T-helper 1 cell treated with Interleukin-12 subunit alpha and Interleukin-12 subunit beta and Interleukin-4 antibody, amounts not matched to agents 30 μg/mL and 1 μg/mL, for 36 hours (primary cell): ENCODE results near the gene ASB15.

ENCODE experiments used
- H3K27ac Mint-ChIP-seq: one replicate; pipeline ENCODE4 v1.8.0; 2021; ENCODE audit warnings: mild to moderate bottlenecking, mixed read lengths
- H3K27me3 Mint-ChIP-seq: one replicate; pipeline ENCODE4 v1.8.0; 2021; ENCODE audit warnings: low read depth, mixed read lengths
- H3K36me3 Mint-ChIP-seq: one replicate; pipeline ENCODE4 v1.8.0; 2021; ENCODE audit warnings: low read depth, mixed read lengths
- H3K4me1 Mint-ChIP-seq: one replicate; pipeline ENCODE4 v1.8.0; 2021; ENCODE audit warnings: low read depth, mixed read lengths
- H3K4me3 Mint-ChIP-seq: one replicate; pipeline ENCODE4 v1.8.0; 2021; ENCODE audit warnings: mild to moderate bottlenecking, moderate library complexity, mixed read lengths
- H3K9me3 Mint-ChIP-seq: one replicate; pipeline ENCODE4 v1.8.0; 2021; ENCODE audit warnings: mixed read lengths

The ASB15 gene

DNA sequence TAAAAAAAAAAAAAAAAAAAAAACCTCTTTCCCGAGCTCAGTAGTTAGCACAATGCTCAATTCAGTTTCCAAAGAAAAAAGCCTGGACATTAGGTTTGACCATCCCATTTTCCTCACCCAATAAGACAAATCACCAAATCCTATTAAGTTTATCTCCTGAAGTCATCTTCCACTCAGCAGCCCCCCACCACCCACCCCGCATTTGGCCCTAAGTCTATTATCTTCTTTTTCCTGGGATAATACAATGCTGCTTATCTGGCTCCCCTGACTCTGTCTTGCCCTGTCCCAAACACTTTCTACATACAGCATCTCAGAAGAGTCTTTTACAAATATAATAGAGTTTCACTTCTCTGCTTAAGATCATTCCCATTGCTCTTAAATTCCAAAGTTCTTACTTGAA, 36.3 kb downstream of the ASB15 start:
- H3K4me1 Mint-ChIP-seq: no peaks in the 10 kb centered on the region
- no peaks in the 10 kb centered on the region for H3K36me3 Mint-ChIP-seq
- peaks cover 14% of the 10 kb centered on the region for H3K27me3 Mint-ChIP-seq
- no peak overlapping the region for H3K4me3 Mint-ChIP-seq
- H3K9me3 Mint-ChIP-seq: no peaks in the 10 kb centered on the region
- no peak overlapping the region for H3K27ac Mint-ChIP-seq

DNA sequence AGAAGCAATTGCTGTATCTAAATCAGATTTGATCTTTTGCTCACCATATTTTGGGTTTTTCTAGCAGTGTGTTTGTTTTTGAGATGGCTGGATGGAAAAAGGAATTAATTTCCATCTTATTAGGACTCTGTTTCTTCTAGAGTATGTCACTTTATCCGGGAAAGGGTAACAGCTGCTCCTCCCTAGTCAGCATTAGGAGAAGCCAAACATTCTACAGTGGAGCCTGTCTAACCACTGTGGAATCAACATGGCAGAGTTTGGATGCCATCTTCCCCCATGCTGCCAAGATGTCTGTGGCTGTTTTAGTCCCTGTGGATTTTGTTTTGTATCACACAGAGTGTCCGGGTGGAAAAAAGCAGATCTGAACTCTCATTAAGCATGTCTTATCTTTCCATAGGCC, 38.0 kb downstream of the ASB15 start:
- Mint-ChIP-seq H3K4me3 (no peak overlapping the region), H3K4me1 (no peaks in the 10 kb centered on the region), H3K27ac (no peak overlapping the region), H3K27me3 (peaks cover 20% of the 10 kb centered on the region), H3K9me3 (no peaks in the 10 kb centered on the region), H3K36me3 (no peaks in the 10 kb centered on the region)

DNA sequence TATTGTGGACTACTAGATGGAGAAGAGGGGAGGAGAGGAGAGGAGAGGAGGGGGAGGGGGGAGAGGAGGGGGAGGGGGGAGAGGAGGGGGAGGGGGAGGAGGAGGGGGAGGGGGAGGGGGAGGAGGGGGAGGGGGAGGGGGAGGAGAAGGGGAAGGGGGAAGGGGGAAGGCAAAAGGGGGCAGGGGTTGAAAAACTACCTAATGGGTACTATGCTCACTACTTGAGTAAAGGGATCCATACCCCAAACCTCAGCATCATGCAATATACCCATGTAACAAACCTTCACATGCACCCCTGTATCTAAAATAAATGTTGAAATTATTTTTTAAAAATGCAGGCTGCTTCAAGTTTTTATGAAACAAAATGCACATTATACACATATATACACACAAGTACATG, 39.0 kb downstream of the ASB15 start:
- Mint-ChIP-seq H3K9me3 (no peaks in the 10 kb centered on the region), H3K4me3 (no peak overlapping the region), H3K27me3 (peaks cover 22% of the 10 kb centered on the region), H3K4me1 (no peaks in the 10 kb centered on the region), H3K36me3 (no peaks in the 10 kb centered on the region), H3K27ac (no peak overlapping the region)

DNA sequence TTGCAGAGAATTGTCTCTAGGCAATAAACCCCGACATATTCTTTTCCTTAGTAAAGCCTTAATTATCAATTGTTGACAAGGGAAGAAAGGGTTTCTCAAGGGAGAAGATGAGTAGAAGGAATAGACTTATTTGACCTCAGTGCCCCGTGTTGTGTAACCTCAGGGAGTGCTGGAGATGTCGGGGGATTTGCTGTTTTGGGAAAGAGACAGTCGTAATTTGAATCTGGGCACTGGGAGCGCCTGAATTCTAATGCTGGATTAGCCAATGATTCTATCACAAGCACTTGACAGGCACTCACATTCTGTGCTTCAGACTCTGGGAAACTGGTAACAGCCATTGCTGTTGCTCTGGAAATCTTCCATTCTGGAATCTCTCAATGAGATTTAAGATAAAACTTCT, 40.3 kb downstream of the ASB15 start:
- Mint-ChIP-seq H3K4me3 (no peak overlapping the region), H3K27me3 (peaks cover 22% of the 10 kb centered on the region), H3K9me3 (no peaks in the 10 kb centered on the region), H3K27ac (no peak overlapping the region), H3K4me1 (no peaks in the 10 kb centered on the region), H3K36me3 (no peaks in the 10 kb centered on the region)

DNA sequence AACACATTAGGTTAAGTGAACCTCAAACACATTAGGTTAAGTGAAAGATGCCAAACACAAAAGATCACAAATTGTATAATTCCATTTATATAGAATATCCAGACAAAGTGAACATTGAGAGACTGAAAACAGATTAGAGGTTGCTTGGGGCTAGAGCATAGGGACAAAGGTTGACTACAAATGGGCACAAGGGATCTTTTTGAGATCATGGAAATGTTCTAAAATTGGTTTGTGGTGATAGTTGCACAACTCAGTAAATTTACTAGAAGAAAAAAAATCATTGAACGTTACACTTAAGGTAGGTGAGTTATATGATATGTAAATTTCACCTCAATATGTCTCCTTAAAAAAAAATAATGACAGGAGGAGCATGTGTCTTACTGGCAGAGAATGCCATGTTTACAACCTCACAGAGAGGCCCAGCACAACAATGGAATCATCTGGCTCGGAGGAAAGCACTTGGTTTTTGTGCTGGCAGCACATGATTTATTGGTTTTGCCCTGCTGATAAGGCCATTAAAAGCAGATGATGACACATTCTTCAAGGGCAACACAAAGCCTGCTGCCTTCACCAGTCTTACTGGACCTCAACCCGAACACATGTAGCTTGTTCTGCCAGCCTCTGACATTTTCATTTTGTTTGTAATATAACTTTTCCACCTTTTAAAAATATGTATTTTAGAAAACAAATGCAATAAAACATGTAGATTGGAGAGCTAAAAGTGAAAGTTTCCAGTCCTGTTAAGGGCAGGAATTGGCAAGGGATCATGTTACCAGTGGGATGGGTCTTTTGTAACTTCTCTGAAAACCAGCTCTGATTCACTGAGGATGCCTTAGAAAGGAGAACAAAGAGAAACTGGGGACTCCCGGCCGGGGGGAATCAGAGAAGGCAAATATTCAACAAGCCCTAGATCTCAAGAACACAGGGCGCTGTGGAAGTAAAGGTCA, 42.1 kb downstream of the ASB15 start:
- Mint-ChIP-seq H3K27ac (no peak overlapping the region), H3K4me3 (no peak overlapping the region), H3K4me1 (no peaks in the 10 kb centered on the region), H3K9me3 (no peaks in the 10 kb centered on the region), H3K27me3 (peaks cover 20% of the 10 kb centered on the region), H3K36me3 (no peaks in the 10 kb centered on the region)

DNA sequence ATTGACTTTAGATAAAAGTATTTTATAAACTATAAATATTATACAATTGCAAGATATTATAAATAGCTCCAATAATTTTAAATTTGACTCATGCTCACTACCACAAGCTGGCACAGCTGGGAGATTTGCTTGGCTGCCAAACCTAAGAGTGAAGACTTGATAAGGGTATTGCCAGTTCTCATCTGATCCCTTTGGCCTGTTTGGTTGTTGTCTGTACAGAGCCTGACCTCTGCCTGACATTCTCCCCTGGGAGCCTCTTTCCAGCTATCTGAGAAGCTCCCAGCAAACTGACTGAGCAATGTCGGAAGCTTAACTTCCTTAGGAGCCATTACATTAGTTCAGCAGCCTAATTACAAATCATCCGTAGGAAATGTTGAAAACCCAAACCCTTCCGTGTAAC, 43.9 kb downstream of the ASB15 start:
- Mint-ChIP-seq H3K4me3 (no peak overlapping the region), H3K9me3 (no peaks in the 10 kb centered on the region), H3K27me3 (peaks cover 20% of the 10 kb centered on the region), H3K27ac (no peak overlapping the region), H3K4me1 (no peaks in the 10 kb centered on the region), H3K36me3 (no peaks in the 10 kb centered on the region)

DNA sequence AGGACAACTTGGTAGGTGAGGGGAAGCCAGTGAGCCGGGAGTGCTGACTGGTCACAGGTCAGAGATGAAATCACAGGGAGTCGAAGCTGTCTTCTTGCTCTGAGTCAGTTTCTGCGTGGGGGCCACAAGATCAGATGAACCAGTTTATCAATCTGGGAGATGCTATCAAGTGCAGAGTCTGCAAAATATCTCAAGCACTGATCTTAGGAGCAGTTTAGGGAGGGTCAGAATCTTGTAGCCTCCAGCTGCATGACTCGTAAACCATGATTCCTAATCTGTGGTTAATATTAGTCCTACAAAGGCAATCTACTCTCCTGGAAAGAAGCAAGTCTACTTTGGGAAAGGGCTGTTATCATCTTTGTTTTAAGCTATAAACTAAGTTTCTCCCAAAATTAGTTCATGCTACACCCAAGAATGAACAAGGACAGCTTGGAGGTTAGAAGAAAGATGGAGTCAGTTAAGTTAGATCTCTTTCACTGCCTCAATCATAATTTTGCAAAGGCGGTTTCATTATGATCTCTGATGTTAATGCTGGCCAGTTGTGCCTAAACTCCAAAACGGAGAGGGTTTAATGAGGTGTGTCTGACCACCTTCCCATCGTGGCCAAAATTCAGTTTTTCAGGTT, 45.6 kb downstream of the ASB15 start:
- no peaks in the 10 kb centered on the region for H3K4me1 Mint-ChIP-seq
- H3K9me3 Mint-ChIP-seq: no peaks in the 10 kb centered on the region
- no peaks in the 10 kb centered on the region for H3K36me3 Mint-ChIP-seq
- H3K27ac Mint-ChIP-seq: no peak overlapping the region
- peaks cover 18% of the 10 kb centered on the region for H3K27me3 Mint-ChIP-seq
- H3K4me3 Mint-ChIP-seq: no peak overlapping the region

DNA sequence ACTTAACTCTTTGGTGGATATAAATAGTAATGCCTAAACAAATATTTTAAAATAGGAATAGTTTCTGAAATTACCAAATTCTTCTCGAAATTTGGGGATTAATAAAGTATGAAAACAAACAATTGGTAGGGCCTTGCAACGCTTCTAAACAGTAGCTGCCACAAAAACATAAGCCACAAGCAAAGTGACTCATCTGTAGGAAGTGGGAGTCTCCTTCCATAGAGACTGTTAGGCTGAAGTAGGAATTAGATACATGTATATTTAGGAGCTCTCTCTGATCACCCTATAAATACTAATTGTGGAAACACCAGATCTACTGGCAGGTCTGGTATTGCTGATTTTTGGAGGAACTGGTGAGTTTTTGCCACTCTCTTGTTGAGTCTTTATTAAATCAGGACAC, 48.3 kb downstream of the ASB15 start:
- no peaks in the 10 kb centered on the region for H3K36me3 Mint-ChIP-seq
- H3K4me1 Mint-ChIP-seq: no peaks in the 10 kb centered on the region
- peaks cover 8% of the 10 kb centered on the region for H3K27me3 Mint-ChIP-seq
- no peak overlapping the region for H3K4me3 Mint-ChIP-seq
- H3K27ac Mint-ChIP-seq: no peak overlapping the region
- no peaks in the 10 kb centered on the region for H3K9me3 Mint-ChIP-seq

DNA sequence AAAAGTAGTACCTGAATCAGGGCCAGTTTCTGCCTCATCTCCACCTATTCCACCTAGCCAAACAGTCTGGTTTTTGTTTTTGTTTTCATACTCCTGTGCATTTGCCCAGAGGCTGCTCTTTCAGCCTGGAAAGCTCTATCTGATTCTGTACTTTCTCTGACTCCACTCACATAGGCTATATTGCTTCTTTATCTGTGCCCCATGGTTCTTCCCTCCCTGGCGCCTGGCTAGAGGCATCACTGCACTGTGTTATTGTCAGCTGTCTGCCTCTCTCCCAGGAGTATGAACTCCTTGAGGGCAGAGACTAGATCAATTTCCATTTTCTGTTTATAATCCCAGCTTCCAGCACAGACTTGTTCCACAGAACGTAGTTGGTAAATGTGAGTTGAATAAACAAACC, 49.0 kb downstream of the ASB15 start:
- no peak overlapping the region for H3K4me3 Mint-ChIP-seq
- H3K27ac Mint-ChIP-seq: no peak overlapping the region
- no peaks in the 10 kb centered on the region for H3K36me3 Mint-ChIP-seq
- H3K4me1 Mint-ChIP-seq: no peaks in the 10 kb centered on the region
- H3K27me3 Mint-ChIP-seq: peaks cover 5% of the 10 kb centered on the region
- no peaks in the 10 kb centered on the region for H3K9me3 Mint-ChIP-seq

DNA sequence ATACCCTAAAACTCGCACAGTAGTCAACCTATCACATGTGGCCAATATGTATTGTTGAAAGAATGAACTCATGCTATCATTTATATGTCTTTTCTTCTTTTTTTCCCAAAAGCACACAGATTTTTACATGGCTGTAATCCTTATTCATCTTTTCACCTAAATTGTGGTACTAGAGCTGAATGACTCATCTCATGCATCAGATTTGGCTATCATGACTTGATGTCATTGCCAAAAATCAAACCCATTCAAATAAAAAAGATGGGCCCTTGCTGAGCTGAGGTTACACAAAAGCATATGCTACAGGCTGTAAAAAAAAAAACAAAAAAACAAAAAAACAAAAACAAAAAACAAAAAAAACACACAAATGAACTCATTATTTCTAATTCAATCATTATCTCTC, 50.8 kb downstream of the ASB15 start:
- peaks cover 5% of the 10 kb centered on the region for H3K27me3 Mint-ChIP-seq
- H3K36me3 Mint-ChIP-seq: no peaks in the 10 kb centered on the region

DNA sequence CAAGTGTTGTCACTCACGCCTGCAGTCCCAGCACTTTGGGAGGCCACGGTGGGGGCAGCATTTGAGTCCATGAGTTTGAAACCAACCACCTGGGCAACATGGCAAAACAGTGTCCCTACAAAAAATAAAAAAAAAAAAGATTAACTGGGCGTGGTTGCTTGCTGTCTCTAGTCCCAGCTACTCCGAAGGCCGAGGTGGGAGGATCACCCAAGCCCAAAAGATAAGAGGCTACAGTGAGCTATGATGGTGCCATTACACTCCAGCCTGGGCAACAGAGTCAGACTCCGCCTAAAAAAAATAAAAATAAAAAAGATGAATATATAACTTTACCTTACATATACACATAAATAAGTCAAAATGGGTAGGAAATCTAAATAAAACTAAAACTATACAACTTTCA, 51.5 kb downstream of the ASB15 start:
- Mint-ChIP-seq H3K4me1 (no peaks in the 10 kb centered on the region), H3K27me3 (peaks cover 5% of the 10 kb centered on the region), H3K27ac (no peak overlapping the region), H3K9me3 (no peaks in the 10 kb centered on the region), H3K4me3 (no peak overlapping the region), H3K36me3 (no peaks in the 10 kb centered on the region)

More for the DNA sequence above, 50.8 kb downstream of the ASB15 start:
- Mint-ChIP-seq H3K27ac (no peak overlapping the region), H3K4me3 (no peak overlapping the region), H3K9me3 (no peaks in the 10 kb centered on the region), H3K4me1 (no peaks in the 10 kb centered on the region)

DNA sequence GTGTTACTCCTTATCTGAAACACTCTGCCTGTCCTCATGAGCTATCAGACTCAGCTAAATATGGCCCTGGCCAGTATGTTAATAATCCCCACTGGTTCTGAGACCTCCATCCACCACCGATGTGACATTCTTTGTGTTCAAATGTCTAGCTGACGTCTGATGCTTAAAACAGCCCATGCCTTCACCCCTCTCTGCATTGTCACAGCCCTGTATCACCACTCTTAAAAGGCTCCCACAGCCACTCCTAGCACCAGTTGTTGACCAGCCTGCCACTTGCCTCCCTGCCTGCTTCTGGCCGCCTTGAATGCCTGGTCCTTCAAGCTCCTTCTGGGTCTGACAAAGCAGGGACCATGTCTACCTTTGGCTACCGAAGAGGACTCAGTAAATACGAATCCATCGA, 54.0 kb downstream of the ASB15 start, which contains the start of gene LMOD2:
Gene LMOD2 (plus strand): TSS at position 253 of the 400 bp plus-strand sequence. CDS start 98 bp downstream, at position 351.
- Mint-ChIP-seq H3K9me3 (no peaks in the 10 kb centered on the region), H3K27me3 (no peaks in the 10 kb centered on the region), H3K36me3 (no peaks in the 10 kb centered on the region), H3K4me3 (no peak within 1 kb of the TSS), H3K27ac (no peak within 1 kb of the TSS), H3K4me1 (no peaks in the 10 kb centered on the region)

DNA sequence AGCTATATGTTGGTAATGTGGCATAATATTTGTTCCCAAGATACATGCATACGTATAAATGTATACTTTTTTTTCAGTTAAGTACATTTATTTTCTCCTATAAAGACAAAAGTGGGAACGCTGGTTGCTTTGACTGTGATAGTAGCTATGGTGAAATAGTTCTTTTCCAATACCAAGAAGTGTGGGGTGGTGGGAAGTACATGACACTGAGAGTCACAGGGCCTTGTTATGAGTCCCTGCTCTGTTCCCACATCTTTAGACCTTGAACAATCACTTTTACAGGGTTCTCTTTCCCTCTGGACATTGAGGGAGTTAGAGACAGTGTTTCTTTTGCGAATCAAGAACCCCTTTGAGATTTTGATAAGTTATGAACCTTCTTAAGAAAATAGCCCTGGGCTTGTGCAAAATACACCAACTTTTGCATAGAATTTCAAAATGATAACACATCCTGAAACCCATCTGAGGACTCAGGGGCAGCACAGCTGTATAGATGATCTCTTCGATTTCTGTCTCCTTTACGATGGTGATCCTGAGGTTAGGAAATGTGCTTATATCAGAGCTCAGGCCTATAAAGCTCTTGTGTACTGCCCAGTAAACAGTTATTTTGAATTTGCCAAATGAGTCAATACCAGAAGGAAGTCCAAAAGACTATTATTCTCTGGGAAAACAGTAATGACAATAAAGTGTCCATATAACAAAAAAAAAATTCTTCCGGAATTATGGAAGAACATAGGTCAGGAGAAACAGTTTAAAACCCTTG, 55.1 kb downstream of the ASB15 start:
- Mint-ChIP-seq H3K27ac (no peak overlapping the region), H3K4me3 (no peak overlapping the region), H3K27me3 (no peaks in the 10 kb centered on the region), H3K9me3 (no peaks in the 10 kb centered on the region), H3K4me1 (peaks cover 2% of the 10 kb centered on the region), H3K36me3 (no peaks in the 10 kb centered on the region)

DNA sequence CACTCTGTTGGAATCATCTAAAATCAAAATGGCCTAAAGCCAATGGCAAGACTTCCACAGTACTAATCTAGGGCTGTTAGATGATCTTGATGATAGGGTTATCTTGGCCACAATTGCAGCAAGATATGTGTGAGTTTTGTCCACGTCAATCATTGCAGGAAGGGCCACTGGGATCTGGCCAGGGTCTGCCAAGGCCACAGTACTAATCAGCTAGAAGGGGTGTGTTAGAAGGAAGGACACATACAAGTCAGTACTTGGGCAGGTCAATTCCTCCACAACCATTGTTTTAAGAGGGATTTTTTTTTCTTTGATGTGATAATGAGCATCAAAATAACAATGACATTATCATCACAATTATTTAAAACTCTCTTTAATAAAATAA, 55.7 kb downstream of the ASB15 start:
- Mint-ChIP-seq H3K9me3 (no peaks in the 10 kb centered on the region), H3K27me3 (no peaks in the 10 kb centered on the region), H3K27ac (no peak overlapping the region), H3K4me1 (peaks cover 2% of the 10 kb centered on the region), H3K36me3 (no peaks in the 10 kb centered on the region), H3K4me3 (no peak overlapping the region)
